ENCODE data around the gene MRPL39.

- TF ChIP-seq, protein P1, sequence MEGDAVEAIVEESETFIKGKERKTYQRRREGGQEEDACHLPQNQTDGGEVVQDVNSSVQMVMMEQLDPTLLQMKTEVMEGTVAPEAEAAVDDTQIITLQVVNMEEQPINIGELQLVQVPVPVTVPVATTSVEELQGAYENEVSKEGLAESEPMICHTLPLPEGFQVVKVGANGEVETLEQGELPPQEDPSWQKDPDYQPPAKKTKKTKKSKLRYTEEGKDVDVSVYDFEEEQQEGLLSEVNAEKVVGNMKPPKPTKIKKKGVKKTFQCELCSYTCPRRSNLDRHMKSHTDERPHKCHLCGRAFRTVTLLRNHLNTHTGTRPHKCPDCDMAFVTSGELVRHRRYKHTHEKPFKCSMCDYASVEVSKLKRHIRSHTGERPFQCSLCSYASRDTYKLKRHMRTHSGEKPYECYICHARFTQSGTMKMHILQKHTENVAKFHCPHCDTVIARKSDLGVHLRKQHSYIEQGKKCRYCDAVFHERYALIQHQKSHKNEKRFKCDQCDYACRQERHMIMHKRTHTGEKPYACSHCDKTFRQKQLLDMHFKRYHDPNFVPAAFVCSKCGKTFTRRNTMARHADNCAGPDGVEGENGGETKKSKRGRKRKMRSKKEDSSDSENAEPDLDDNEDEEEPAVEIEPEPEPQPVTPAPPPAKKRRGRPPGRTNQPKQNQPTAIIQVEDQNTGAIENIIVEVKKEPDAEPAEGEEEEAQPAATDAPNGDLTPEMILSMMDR (conservative IDR thresholded peaks at IDR 0.05; ENCODE audit: low read depth, low read length) = no peak
- TF ChIP-seq RAD21 (IDR thresholded peaks at IDR 0.05; ENCODE audit: low read length) = no peak
- no peak for TF ChIP-seq POLR2A (IDR thresholded peaks at IDR 0.05; ENCODE audit: low read depth, low read length)
- no peak for TF ChIP-seq MXI1 (IDR thresholded peaks at IDR 0.05; ENCODE audit: borderline replicate concordance, low read depth, low read length)
- no peak for TF ChIP-seq CEBPB (IDR thresholded peaks at IDR 0.05; ENCODE audit: low read depth, low read length)
- TF ChIP-seq BHLHE40 (IDR thresholded peaks at IDR 0.05; ENCODE audit: low read depth, low read length) = no peak
- TF ChIP-seq, protein P2, sequence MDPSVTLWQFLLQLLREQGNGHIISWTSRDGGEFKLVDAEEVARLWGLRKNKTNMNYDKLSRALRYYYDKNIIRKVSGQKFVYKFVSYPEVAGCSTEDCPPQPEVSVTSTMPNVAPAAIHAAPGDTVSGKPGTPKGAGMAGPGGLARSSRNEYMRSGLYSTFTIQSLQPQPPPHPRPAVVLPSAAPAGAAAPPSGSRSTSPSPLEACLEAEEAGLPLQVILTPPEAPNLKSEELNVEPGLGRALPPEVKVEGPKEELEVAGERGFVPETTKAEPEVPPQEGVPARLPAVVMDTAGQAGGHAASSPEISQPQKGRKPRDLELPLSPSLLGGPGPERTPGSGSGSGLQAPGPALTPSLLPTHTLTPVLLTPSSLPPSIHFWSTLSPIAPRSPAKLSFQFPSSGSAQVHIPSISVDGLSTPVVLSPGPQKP (IDR thresholded peaks at IDR 0.05; ENCODE audit: borderline replicate concordance, low read depth, low read length) = no peak
- no peak for TF ChIP-seq SMC3 (IDR thresholded peaks at IDR 0.05; ENCODE audit: low read depth, low read length)
- TF ChIP-seq RCOR1 (IDR thresholded peaks at IDR 0.05; ENCODE audit: insufficient replicate concordance, low read length) = no peak
- no peak for TF ChIP-seq RFX5 (IDR thresholded peaks at IDR 0.05; ENCODE audit: low read depth, low read length)
- no peak for TF ChIP-seq USF2 (IDR thresholded peaks at IDR 0.05; ENCODE audit: low read depth, low read length)
- TF ChIP-seq MAZ (IDR thresholded peaks at IDR 0.05; ENCODE audit: borderline replicate concordance, low read depth, low read length) = no peak
These were observed 38.2 kb downstream of the MRPL39 start for GRCh38 chr21:25569084-25569483.
